Cardiac septum (tissue), 1 donor: ENCODE data around the gene TIAM2. TPM values are rescaled to one million over a fixed set of nuclear protein-coding genes. Genes with fewer than 3 reads are reported as not detected.
"Not testable (repeated sequence)": the region's sequence is repeated elsewhere in the genome, so short reads cannot be mapped to it uniquely, and the experiment has no call there.

Experiments
- DNase-seq: peaks from one replicate; pipeline ENCODE4 v3.0.0-alpha.2; 2020; ENCODE audit warnings: low spot score
- intact Hi-C: fragments of 100-400 bp; cut with DNase I; formaldehyde crosslinking; loops from one replicate; pipeline ENCODE4 v1.14.0; 2022
- total RNA-seq: library from RNA; stranded (reverse); fragmentation: NEBNext Ultra II Directional; extraction: Animal tissue kit (Norgen Biotek cat#: 25700); gene quantifications from one replicate; pipeline ENCODE4 v1.2.1, GENCODE V29; 2021
- donor health status: DM: no; HTN: no; CAD: no.

TIAM2 gene
- total RNA-seq, 1 donor from 2014 or later = 20.1 TPM

- intact Hi-C loops = no loop called here
- DNase-seq = no peak
These were observed 89.5 kb downstream of the TIAM2 start for GRCh38 chr6:155084431-155085123.

GRCh38 chr6:155085582-155086257 is 90.6 kb downstream of the TIAM2 start:
- intact Hi-C loops = no loop called here
- DNase-seq = no peak

- intact Hi-C loops = no loop called here
- no peak for DNase-seq
These were observed 93.7 kb downstream of the TIAM2 start for GRCh38 chr6:155088856-155089255.

- intact Hi-C loops = no loop called here
- no peak for DNase-seq
These were observed 94.6 kb downstream of the TIAM2 start for GRCh38 chr6:155089746-155090145.

- no peak for DNase-seq
- intact Hi-C loops = no loop called here
These were observed 95.1 kb downstream of the TIAM2 start for GRCh38 chr6:155090166-155090565.

- intact Hi-C loops = no loop called here
- DNase-seq = no peak
These were observed 96.6 kb downstream of the TIAM2 start for GRCh38 chr6:155091756-155092155.

GRCh38 chr6:155093430-155093829 is 98.3 kb downstream of the TIAM2 start:
- intact Hi-C loops = no loop called here
- no peak for DNase-seq

GRCh38 chr6:155100087-155100486 is 105.0 kb downstream of the TIAM2 start:
- peak; percentile 79 for DNase-seq
- intact Hi-C loops = no loop called here

- intact Hi-C loops = no loop called here
- no peak for DNase-seq
These were observed 105.5 kb downstream of the TIAM2 start for GRCh38 chr6:155100591-155100990.

- intact Hi-C loops = not testable (repeated sequence)
These were observed 108.0 kb downstream of the TIAM2 start for GRCh38 chr6:155103083-155103645.

GRCh38 chr6:155103816-155104366 is 108.8 kb downstream of the TIAM2 start:
- intact Hi-C loops = no loop called here
- no peak for DNase-seq

More at GRCh38 chr6:155103083-155103645, 108.0 kb downstream of the TIAM2 start:
- DNase-seq = not testable (repeated sequence)

- no peak for DNase-seq
- intact Hi-C loops = loop anchor here (5.0 kb wide), 1 partner anchor 36 kb away; no protein-coding TSS in a partner anchor
These were observed 111.5 kb downstream of the TIAM2 start for GRCh38 chr6:155106456-155107115.

- intact Hi-C loops = loop anchor here (5.0 kb wide), 1 partner anchor 35 kb away; no protein-coding TSS in a partner anchor
- no peak for DNase-seq
These were observed 112.4 kb downstream of the TIAM2 start for GRCh38 chr6:155107432-155108069.

- intact Hi-C loops = loop anchor here (5.0 kb wide), 1 partner anchor 34 kb away; no protein-coding TSS in a partner anchor
- no peak for DNase-seq
These were observed 113.1 kb downstream of the TIAM2 start for GRCh38 chr6:155108070-155108820.

- intact Hi-C loops = no loop called here
- DNase-seq = no peak
These were observed 115.6 kb downstream of the TIAM2 start for GRCh38 chr6:155110721-155111120.

GRCh38 chr6:155112757-155113156 is 117.6 kb downstream of the TIAM2 start:
- intact Hi-C loops = no loop called here
- no peak for DNase-seq

GRCh38 chr6:155115893-155116570 is 120.9 kb downstream of the TIAM2 start:
- DNase-seq = no peak
- intact Hi-C loops = no loop called here

- DNase-seq = no peak
- intact Hi-C loops = no loop called here
These were observed 121.4 kb downstream of the TIAM2 start for GRCh38 chr6:155116571-155116910.
